HG03378 (cell line): ENCODE results near the gene PRRT4.

Experiments used
- ATAC-seq: cut with Tn5 transposase; IDR thresholded peaks from one replicate; pipeline ENCODE4 v1.9.1; 2021; ENCODE audit warnings: mild to moderate bottlenecking, moderate library complexity; ENCODE audit not compliant: unreplicated experiment

PRRT4 gene

DNA sequence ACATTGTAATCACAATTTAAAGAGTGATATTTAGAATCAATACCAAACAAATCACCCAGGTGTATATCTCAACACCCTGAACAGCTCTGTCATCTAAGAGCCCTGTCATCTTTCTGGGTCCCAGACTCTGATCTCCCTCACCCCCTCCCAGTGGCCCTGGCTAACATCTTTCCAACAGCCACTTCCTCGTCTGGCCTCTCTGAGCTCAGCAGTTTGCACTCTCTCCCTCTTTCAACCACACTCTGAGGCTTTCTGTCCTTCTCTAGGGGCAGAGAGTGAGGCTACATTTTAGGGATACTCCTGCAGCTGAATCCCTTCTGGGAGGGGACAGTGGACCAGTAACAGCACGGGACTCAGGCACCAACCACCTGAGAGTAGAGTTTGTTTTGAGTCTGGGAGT lies 17.1 kb upstream of the PRRT4 start:
- ATAC-seq = no peak

GRCh38 chr7:128376077-128376476 lies 14.6 kb upstream of the PRRT4 start:
- ATAC-seq = no peak

DNA sequence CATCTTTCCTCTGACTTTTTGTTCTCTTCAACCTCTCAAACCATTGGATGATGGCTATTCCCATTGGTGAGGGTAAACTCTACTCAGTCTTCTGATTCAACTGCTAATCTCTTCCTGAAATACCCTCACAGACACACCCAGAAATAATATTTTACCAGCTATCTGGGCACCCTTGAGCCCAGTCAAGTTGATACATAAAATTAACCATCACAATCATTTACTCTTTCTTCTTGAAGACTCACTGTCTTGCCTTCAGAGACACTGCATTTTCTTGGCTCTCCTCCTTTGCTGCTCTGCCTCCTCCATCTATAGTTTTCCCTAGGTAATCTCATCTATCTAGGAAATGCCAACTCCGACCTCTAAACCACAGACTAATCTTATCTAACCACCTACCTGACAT lies 12.6 kb upstream of the PRRT4 start:
- no peak for ATAC-seq

GRCh38 chr7:128373606-128374005 lies 12.1 kb upstream of the PRRT4 start:
- no peak for ATAC-seq

- no peak for ATAC-seq
These were observed 9.0 kb upstream of the PRRT4 start for GRCh38 chr7:128370491-128370890.

GRCh38 chr7:128366986-128367385 lies 5.5 kb upstream of the PRRT4 start:
- ATAC-seq = no peak

DNA sequence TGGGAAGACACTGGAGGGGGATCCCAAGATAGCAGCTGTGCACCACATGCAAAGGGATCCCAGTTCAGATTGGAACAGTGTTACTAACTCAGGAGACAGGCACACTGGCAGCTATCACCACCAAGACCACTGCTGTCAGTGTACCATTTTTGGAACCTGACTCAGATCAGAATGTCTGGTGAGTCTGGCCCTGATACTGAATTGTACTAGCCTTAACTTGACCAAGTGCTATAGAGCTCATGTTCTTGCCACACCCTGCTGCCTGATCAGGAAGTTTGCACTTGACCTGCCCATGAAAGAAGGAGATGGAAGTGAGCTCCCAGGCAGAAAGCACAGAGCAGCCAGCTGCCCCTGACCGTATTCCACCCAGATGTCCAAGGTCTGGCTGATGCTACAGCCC lies 4.8 kb upstream of the PRRT4 start:
- ATAC-seq = no peak

- no peak for ATAC-seq
These were observed 3.9 kb upstream of the PRRT4 start for GRCh38 chr7:128365432-128365831.

DNA sequence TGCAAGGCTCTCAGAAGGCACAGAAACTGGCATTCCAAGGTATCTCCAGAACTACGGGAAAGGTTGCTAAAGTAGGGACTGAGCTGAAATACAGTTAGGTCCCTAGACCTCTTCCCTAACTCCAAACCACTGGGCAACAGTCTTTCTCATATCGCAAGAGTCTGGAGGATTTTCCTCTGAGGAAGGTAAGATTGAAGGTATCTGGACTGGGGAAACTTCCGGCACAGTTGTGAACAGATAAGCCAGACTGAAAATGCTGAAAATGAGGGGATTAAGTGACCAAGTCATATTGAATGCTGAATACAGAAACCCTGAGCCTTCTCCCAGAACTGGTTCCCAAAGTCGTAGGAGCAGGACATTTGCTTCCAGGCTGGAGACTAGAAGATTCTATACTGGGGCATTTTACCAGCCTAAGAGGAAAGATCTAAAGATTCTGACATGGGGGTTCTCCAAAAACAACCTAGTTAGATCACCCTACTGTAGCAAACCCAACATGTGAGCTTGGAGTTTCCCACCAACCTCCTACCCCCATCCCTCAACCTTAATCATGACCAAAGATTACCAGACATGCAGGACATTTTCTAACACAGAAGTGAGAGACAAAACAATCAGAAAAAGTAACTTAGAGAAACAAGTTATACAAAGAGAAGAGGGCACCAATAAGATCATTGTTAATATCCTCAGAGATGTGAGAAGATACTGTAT lies 2.8 kb upstream of the PRRT4 start:
- ATAC-seq = no peak

DNA sequence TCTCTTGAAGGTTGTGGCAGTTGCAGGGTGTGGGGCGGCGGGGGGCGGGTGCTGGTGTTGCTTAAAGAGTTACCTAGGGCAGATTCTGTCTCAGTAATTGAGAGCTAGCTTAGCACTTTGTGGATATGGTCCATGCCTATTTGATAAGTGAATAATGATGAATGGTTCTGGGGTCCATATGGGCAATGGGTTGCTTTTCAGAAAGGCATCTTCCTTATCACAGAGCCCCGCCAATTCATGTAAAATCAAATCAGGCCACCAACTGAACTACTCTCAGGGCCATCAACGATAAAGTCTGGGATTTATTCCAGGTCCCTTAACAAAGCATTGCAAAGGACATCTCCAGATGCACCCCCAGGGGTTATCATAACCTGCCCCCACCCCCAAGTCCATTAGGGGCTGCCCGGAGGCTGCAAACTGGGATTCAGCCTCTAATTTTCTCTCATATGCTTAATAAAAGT lies 1.8 kb upstream of the PRRT4 start:
- no peak for ATAC-seq

- no peak for ATAC-seq
These were observed 1.2 kb upstream of the PRRT4 start for GRCh38 chr7:128362670-128363069.

DNA sequence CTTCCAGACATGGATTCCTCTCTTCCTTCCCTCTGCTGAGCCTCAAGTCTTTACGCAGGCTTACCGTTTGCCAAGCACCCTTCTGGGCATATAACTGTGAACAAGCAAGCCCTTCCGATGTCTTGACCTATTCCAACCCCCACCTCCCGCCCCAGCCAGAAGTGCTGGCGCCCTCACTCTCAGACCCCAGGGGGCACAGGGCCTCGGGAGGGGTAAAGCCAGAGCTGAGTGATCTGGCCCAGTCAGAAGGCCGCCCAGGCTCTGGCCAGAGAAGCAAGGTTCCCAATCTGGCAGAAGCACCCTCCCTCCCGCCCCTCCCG lies 1.2 kb downstream of the PRRT4 start:
- no peak for ATAC-seq

DNA sequence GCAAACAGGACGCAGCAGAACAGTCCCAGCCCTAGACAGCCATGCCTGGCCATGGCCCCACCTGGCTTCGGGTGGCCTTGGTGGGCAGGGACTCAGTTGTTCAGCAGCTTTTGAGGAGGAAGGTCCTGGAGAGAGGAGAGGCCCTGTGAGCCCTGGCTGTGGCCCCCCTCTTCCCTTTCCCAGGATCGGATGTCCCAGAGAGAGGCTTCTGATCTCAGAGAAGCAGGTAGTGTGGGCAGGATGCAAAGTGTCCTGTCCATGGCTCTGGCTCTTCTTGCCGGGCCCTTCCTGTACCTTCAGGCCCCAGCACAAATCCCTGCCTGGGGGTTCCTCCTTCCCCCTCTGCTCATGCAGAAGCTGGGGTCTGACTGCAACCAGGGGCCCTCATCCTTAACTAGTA lies 1.6 kb downstream of the PRRT4 start:
- no peak for ATAC-seq

GRCh38 chr7:128359336-128359735 lies 2.2 kb downstream of the PRRT4 start:
- no peak for ATAC-seq

GRCh38 chr7:128358233-128358632 lies 3.3 kb downstream of the PRRT4 start:
- no peak for ATAC-seq

DNA sequence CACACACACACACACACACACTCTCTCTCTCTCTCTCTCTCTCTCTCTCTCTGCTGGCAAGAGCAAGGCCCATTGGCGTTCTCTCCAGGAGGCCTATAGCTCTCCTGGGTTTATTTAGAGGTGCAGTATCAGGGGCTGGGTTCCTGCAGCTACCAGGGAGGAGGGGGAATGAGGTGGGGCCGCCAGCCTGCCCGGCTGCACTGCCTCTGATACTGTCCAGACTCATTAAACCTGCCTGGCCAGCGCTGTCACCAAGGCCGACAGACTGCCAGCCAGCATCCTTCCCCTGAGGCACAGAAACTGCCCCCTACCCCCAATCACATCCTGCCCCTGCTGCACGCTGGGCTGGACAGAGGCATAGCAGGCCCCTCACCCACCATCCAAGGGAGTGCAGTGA lies 4.3 kb downstream of the PRRT4 start:
- ATAC-seq = no peak

GRCh38 chr7:128356546-128357216 lies 4.8 kb downstream of the PRRT4 start:
- no peak for ATAC-seq

- no peak for ATAC-seq
These were observed 7.9 kb downstream of the PRRT4 start for GRCh38 chr7:128353610-128354009.

GRCh38 chr7:128353189-128353588 lies 8.3 kb downstream of the PRRT4 start:
- no peak for ATAC-seq

DNA sequence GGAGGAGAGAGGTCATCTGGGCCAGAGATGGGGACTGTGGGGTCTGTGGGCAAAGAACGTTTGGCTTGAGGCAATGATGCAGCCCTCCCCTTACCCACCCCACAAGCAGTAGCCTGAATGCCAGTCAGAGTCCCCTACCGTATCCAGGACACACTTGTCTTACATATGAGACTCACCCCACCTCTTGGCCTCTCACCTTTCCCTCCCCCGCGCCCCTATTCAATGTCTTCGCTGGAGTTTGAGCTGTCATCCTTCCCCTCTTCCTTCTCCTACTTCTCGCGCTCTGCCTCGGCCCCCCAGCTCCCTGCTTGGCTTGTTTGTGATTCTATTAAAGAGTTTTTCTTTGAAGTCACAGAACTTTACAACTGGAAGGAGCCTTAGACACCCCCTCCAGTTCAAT lies 8.9 kb downstream of the PRRT4 start:
- ATAC-seq = no peak

- ATAC-seq = no peak
These were observed 9.3 kb downstream of the PRRT4 start for GRCh38 chr7:128352153-128352537.

DNA sequence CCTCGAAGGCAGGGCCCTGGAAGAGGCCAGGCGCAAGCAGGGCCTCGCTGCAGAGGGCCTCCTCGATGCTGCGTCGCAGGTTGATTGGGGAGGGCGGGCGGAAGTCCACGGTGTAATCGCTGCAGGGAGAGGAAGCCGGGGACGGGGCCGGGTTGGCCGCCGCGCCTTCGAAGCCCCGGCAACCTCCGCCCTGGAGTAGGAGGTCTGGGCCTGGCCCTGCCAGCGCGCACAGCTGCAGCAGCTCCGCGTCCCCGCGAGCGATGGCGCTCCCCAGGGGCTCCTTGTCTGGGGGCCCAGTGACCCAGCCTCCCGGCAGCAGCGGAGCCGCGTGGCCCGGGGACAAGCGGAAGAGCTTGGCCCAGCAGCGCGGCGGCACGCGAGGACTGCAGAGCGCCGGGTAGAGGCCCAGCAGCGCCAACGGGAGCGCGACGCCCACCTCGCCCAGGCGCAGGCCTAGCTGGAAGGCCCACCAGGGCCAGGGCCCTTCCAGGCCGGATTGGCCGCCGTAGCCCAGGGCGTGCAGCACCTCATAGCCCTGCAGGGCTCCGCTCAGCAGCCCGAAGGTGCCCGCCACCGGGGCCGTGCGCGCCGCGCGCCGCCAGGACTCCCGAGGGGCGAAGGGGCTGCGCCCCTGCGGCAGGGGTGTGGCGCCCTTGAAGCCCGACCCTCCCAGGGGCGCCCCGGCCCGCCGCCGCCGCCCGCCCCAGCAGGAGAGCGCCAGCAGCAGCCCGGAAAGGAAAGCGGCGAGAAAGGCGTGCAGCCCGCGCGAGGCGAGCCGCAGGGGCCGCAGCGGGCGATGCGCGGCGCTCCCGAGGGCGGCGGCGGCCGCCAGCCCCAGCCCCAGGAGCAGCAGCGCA lies 10.0 kb downstream of the PRRT4 start:
- ATAC-seq = no peak
